ENCODE measurements around the gene CARTPT. TPM values are rescaled to one million over a fixed set of nuclear protein-coding genes. Genes with fewer than 3 reads are reported as not detected.
A peak's percentile ranks its signal among the peaks of the same experiment; 100 is the strongest.

CARTPT gene
- total and polyA plus RNA-seq, 2 of the 8 experiments (the other 6 are each of a cell fraction or from before 2014, with no cell fraction given), result not detected

DNA sequence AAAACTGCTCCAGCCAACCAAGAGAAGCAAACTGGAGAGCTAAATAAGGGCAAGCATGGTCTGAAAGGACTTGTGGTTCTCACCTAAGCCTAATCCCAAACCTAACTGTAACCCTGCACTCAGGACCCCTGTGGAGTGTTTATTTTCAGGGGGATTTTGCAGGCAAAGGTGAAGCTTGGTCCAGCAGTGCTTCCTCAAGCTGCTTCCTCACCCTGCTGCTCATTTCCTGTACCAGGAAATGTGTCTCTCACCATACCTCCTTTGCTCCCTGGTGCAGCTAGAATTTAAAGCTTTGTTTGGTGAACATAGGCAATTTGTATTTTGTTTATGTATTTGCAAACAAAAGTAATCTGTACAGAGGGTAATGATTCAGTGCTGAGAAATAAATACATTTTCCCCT lies 50.2 kb downstream of the CARTPT start:
- Histone ChIP-seq H3K79me1 (ENCODE audit: low read depth, low read length) (no peaks in the 10 kb centered on the region), H4K91ac (replicated peaks; ENCODE audit: insufficient read length, low read length) (no peak overlapping the region), H2BK5ac (ENCODE audit: low read depth, low read length) (no peak overlapping the region), H3K36me3 (ENCODE audit: control insufficient read depth in 2 of 4, insufficient read depth in 4 of 4, low read length in 3 of 4) (no peaks in the 10 kb centered on the region), H2BK15ac (ENCODE audit: low read length) (no peak overlapping the region), H3K18ac (ENCODE audit: extremely low read depth, low read length) (no peak overlapping the region), H3K4me1 (replicated peaks in 1 of 4; ENCODE audit: control insufficient read depth in 3 of 4, insufficient read depth in 4 of 4, low read length in 3 of 4) (peaks cover 2 to 4% (median 4%) of the 10 kb centered on the region in 4 experiments; a peak in 5 of 7 replicates), H3K23me2 (ENCODE audit: low read depth, low read length) (no peaks in the 10 kb centered on the region; the same call in 1 of the 2 replicates), H2AFZ (ENCODE audit: low read length) (no peak overlapping the region), H3K4me2 (ENCODE audit: insufficient read depth in 1 of 2, low read depth in 2 of 2, low read length in 2 of 2) (no peak overlapping the region), H2BK12ac (ENCODE audit: low read depth, low read length) (no peak overlapping the region), H3K4ac (replicated peaks; ENCODE audit: insufficient read length, low read depth, low read length) (no peak overlapping the region), H4K8ac (ENCODE audit: extremely low read depth, insufficient read depth, low read length) (no peak overlapping the region), H3K23ac (ENCODE audit: insufficient read length) (no peak overlapping the region), H3K9ac (replicated peaks in 1 of 4; ENCODE audit: extremely low read depth in 1 of 4, low read depth in 3 of 4, low read length in 3 of 4) (no peak overlapping the region), H2BK20ac (ENCODE audit: low read length) (no peak overlapping the region), H4K20me1 (replicated peaks in 1 of 2; ENCODE audit: control insufficient read depth in 1 of 2, insufficient read depth in 2 of 2, low read length in 2 of 2) (no peaks in the 10 kb centered on the region), H4K5ac (ENCODE audit: insufficient read length, low read depth, low read length) (no peak overlapping the region), H3K56ac (replicated peaks; ENCODE audit: insufficient read length, low read depth, low read length) (no peak overlapping the region), H3K14ac (ENCODE audit: insufficient read length) (no peak overlapping the region), H2BK120ac (replicated peaks; ENCODE audit: low read depth, low read length) (no peak overlapping the region), H3K27ac (ENCODE audit: low read depth, low read length) (no peak overlapping the region), H3K27me3 (replicated peaks in 1 of 4; ENCODE audit: control insufficient read depth in 3 of 4, extremely low read depth in 1 of 4, insufficient read depth in 3 of 4, low read length in 3 of 4) (no peaks in the 10 kb centered on the region), H2AK5ac (ENCODE audit: low read depth, low read length) (no peak overlapping the region), H3K9me3 (ENCODE audit: insufficient read depth in 2 of 2, low read depth in 1 of 2, low read length in 1 of 2) (no peaks in the 10 kb centered on the region), H3K79me2 (ENCODE audit: control insufficient read depth in 1 of 2, insufficient read depth in 2 of 2, low read length in 2 of 2) (no peaks in the 10 kb centered on the region), H3K4me3 (ENCODE audit: extremely low read depth in 1 of 4, insufficient read depth in 2 of 4, low read depth in 3 of 4, low read length in 4 of 4) (no peak overlapping the region)
- peak; percentile 28 for FAIRE-seq
- ChIA-PET CTCF (ENCODE audit: partially characterized antibody) (interaction anchor here (0.7 to 1.9 kb wide), 5 partner anchors 9 to 249 kb away, joined by 3 to 9 read pairs (median 4); no protein-coding TSS in a partner anchor), POLR2A (ENCODE audit: partially characterized antibody) (no interaction called here)
- TF ChIP-seq TAF1 (IDR thresholded peaks at IDR 0.05; ENCODE audit: low read depth, low read length) (no peak), SP1 (IDR thresholded peaks at IDR 0.05; ENCODE audit: low read depth, low read length) (no peak), CTBP2 (IDR thresholded peaks at IDR 0.05; ENCODE audit: borderline replicate concordance, insufficient read depth, insufficient read length, low read length) (no peak)
- no peak for DNase-seq (ENCODE audit: low read depth in 1 of 2, low spot score in 2 of 2)

Measured in H1 (cell line).